ENCODE measurements around the gene MACROH2A1.

DNA sequence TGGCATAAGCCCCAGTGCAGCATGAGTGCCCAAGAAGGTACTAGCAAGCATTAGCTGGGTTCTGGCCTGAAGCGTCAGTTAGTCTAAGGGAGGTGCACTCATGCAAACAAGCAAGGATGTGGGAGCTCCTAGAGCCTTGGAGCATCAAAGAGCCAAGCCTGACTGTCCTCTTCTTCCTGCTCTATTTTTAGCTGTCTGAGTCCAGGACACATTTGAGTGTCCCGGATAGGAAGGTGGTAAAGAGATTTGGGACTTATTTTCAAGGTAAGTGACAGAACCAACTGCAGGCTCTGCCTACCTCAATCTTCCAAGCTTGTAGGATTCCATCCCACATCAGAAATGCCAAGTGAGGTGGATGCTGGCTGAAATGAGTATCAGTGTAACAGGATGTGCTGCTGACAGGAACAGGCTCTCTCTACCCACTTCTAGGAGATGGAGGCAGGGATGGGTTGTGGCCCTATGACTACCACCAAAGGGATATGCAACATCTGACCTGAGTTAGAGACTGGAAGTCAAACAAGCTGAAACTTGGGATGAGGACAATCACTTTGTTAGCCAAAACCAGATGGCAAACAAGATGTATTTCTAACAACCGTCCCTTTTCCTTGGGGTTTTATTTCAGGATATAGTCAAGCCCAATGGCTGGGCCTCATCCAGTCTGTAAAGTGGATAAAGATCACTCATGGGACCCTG is 15.1 kb downstream of the MACROH2A1 start:
- TF ChIP-seq, protein P1, sequence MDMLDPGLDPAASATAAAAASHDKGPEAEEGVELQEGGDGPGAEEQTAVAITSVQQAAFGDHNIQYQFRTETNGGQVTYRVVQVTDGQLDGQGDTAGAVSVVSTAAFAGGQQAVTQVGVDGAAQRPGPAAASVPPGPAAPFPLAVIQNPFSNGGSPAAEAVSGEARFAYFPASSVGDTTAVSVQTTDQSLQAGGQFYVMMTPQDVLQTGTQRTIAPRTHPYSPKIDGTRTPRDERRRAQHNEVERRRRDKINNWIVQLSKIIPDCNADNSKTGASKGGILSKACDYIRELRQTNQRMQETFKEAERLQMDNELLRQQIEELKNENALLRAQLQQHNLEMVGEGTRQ (IDR thresholded peaks at IDR 0.05; ENCODE audit: low read depth, low read length), result no peak
- TF ChIP-seq POLR2A (IDR thresholded peaks at IDR 0.05; ENCODE audit: low read depth, low read length), result no peak
- no peak for TF ChIP-seq NFE2L2 (IDR thresholded peaks at IDR 0.05; ENCODE audit: low read depth, low read length)
- no peak for TF ChIP-seq CHD1 (IDR thresholded peaks at IDR 0.05; ENCODE audit: low read depth, low read length)
- no peak for TF ChIP-seq MAZ (IDR thresholded peaks at IDR 0.05; ENCODE audit: borderline replicate concordance, low read depth, low read length)
- TF ChIP-seq, protein P2, sequence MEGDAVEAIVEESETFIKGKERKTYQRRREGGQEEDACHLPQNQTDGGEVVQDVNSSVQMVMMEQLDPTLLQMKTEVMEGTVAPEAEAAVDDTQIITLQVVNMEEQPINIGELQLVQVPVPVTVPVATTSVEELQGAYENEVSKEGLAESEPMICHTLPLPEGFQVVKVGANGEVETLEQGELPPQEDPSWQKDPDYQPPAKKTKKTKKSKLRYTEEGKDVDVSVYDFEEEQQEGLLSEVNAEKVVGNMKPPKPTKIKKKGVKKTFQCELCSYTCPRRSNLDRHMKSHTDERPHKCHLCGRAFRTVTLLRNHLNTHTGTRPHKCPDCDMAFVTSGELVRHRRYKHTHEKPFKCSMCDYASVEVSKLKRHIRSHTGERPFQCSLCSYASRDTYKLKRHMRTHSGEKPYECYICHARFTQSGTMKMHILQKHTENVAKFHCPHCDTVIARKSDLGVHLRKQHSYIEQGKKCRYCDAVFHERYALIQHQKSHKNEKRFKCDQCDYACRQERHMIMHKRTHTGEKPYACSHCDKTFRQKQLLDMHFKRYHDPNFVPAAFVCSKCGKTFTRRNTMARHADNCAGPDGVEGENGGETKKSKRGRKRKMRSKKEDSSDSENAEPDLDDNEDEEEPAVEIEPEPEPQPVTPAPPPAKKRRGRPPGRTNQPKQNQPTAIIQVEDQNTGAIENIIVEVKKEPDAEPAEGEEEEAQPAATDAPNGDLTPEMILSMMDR (conservative IDR thresholded peaks at IDR 0.05; ENCODE audit: low read depth, low read length), result no peak
- no peak for TF ChIP-seq RCOR1 (IDR thresholded peaks at IDR 0.05; ENCODE audit: insufficient replicate concordance, low read length)
- TF ChIP-seq MXI1 (IDR thresholded peaks at IDR 0.05; ENCODE audit: borderline replicate concordance, low read depth, low read length), result no peak
- TF ChIP-seq FOS (IDR thresholded peaks at IDR 0.05; ENCODE audit: low read depth, low read length), result no peak
- no peak for TF ChIP-seq RAD21 (IDR thresholded peaks at IDR 0.05; ENCODE audit: low read length)
- TF ChIP-seq CEBPB (IDR thresholded peaks at IDR 0.05; ENCODE audit: low read depth, low read length), result no peak
- no peak for TF ChIP-seq BHLHE40 (IDR thresholded peaks at IDR 0.05; ENCODE audit: low read depth, low read length)

All from IMR-90 (cell line).